NOMO-1 treated with dmso at 0.1 percent for 144 hours (cell line): ENCODE data around the gene LRRC8A.
"Not testable (repeated sequence)": the region's sequence is repeated elsewhere in the genome, so short reads cannot be mapped to it uniquely, and the experiment has no call there.

ENCODE experiments used
- DNase-seq: peaks from one replicate; lab custom pipeline; 2025; ENCODE audit not compliant: unreplicated experiment; lab: John Stamatoyannopoulos, UW

The LRRC8A gene

DNA sequence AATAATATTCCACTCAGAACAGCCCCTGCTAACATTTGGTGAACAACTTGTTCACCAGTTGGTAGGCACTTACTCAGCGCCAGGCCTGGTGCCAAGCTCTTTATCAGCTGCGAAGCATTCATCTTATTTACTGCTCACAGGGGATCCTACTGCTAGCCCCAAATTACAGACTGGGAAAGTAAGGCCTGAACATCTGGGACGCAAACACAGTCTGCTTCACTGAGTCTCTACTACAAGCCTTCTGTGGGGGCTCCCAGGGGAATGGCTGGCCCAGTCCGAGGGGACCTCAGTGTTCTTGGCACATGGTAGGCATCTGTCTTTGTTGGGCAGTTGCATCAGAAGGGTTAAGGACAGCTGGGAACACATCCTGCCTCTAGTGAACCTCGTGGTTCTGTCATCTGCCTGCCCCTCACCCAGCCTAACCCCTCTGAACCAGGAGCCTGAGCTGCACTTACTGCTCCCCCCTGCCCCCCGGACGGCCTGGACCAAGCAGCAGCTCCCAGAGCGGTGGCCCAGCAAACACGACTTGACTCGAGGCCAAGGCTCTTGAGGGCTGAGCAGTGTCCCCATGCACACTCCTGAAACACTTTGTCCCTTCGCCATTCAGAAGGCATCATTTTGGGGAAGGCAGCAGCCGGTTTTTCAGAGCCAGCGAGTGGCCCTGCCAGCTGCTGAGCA lies 38.6 kb downstream of the LRRC8A start, which contains the start of gene PHYHD1:
TSS of gene PHYHD1 (plus strand) at position 602 of the 678 bp plus-strand sequence. CDS start 1,342 bp downstream, outside the sequence.
- DNase-seq, result no peak

DNA sequence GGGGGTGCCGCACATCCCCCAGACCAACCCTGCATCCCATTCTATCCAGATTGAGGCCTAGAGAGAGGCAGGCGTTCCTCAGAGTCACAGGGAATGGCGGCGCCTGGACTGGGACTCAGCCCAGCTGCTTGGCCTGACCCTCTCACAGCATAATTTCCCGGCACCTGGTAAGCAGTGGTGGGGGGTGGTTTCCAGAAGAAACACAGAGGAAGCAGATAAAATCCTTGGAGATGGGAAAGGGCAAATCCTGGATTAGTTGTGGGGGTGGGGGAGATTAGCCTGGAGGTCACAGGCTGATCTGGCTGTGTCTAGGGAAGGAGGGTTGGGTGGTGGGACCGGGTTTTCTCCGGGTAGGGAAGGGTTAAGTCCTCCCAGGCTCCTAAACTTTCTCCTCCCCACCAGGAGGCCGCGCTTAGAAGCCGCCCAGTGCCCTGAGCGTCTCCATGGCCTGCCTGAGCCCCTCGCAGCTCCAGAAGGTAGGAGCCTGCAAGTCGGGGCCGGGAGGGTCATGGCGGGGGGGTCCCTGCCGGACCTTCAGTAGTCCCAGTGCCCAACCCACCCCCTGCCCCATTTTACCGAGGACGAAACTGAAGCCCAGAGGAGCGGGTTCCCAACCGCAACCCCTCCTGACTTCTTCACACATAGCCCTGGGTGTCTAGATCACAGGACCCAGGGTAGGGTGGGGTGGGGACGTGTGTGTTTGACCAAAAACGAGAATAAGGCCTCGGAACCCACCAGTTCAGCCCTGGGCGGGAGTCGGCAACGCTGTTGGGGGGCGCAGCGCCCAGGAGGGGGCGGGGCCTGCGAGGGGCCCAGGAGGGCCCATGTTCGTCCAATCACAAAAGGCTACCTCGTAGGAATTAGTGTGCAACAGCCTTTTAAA lies 40.2 kb downstream of the LRRC8A start:
- no peak for DNase-seq

DNA sequence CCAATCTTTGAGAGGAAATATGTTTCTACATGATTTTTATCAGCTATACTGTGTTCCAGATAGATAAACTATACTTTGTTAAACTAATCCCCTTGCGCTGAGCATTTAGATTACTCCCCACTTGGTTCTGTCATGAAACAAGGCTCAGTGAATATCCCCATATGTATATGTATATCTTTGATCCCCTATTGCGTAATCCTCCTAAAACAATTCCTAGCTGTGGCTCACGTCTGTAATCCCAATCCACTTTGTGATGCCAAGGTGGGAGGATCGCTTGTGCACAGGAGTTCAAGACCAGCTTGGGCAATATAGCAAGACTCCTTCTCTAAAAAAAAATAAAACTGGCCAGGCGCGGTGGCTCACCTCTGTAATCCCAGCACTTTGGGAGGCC lies 41.6 kb downstream of the LRRC8A start:
- no peak for DNase-seq

DNA sequence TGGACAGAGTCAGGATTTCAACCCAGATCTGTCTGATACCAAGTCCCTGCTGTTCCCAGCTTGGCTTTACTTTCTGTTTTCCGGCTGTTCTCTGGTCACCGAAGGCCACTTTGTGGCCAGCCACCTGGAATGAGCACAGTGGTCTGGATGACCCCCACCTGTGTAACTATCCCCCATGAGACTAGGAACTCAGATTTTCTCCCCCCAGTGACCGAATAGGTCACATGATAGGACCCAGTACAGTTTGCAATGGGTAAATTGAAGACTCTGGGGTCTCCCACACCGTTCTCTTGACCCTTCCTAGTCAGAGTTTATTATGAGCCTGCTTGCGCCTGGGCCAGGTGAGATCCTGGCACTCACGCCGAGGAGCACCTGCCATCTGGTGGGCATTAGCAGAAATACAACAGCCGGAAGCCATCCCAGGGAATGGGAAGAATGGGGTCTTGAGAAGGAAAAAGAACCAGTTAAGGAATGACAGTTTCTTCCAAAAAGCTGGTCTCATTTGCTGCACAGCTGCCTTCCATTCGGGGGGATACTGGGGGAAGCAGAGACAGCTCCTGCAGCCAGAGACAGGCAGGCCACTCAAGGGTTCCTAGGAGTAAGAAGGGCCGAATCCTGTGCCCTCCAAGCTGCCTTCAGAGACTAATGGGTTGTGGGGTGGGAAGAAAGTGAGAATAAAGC lies 45.9 kb downstream of the LRRC8A start:
- DNase-seq, result no peak

DNA sequence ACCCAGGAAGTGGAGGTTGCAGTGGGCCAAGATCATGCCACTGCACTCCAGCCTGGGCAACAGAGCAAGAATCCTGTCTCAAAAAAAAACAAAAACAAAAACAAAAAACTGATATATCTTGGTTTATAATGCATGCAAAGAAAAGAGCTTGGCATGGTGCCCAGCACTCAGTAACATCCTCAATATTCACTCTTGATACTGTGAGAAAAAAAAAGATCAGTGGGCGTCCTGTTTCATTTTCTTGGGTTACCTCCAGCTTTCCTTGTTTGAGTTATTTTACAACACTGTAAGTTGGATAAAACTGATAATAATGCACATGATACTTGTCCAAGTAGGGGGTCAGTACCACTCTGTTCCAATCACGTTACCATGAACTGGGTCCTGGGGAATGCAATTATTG lies 46.7 kb downstream of the LRRC8A start:
- no peak for DNase-seq

DNA sequence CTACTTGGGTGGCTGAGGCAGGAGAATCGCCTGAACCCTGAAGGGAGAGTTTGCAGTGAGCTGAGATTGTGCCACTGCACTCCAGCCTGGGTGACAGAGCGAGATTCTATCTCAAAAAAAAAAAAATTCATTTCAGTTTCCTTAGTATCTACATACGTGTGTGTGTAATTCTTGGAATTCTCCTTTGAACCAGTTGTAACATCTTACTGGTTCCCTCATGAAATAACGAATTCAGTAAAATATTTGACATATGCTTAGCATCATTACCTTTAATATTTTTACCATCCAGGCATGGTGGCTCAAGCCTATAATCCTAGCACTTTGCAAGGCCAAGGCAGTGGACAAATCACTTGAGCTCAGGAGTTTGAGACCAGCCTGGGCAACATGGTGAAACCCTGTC lies 47.6 kb downstream of the LRRC8A start:
- no peak for DNase-seq

GRCh38 chr9:128933731-128934130 lies 51.8 kb downstream of the LRRC8A start:
- DNase-seq, result no peak

GRCh38 chr9:128936171-128936865 lies 54.4 kb downstream of the LRRC8A start:
- DNase-seq, result no peak

GRCh38 chr9:128937310-128938165 lies 55.6 kb downstream of the LRRC8A start:
- no peak for DNase-seq

DNA sequence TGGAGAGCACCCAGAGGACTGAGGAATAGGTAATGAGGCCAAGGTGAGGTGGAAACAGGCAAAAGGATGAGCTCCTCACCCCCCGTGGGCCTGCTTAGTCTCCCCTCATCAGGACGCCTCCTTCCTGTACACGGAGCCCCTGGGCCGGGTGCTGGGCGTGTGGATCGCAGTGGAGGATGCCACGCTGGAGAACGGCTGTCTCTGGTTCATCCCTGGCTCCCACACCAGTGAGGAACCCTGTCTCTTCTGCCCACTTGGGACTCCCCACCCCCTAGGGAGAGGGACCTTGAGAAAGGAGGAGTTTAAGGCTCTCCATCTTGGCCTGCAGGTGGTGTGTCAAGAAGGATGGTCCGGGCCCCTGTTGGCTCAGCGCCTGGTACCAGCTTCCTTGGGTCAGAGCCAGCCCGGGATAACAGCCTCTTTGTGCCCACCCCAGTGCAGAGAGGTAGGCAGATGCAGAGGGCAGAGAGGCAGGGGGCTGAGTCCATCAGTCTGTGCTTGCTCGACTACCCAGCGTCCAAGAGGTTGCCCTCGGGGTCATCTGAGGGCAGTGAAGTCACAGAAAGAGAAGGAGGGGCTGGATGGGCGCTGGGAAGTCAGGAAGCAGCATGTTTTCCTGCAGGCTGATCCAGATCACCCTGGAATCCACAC lies 58.5 kb downstream of the LRRC8A start:
- DNase-seq, result no peak

- no peak for DNase-seq
Observed at GRCh38 chr9:128940946-128941755, 59.2 kb downstream of the LRRC8A start.

GRCh38 chr9:128943832-128944620 lies 62.1 kb downstream of the LRRC8A start:
- no peak for DNase-seq

DNA sequence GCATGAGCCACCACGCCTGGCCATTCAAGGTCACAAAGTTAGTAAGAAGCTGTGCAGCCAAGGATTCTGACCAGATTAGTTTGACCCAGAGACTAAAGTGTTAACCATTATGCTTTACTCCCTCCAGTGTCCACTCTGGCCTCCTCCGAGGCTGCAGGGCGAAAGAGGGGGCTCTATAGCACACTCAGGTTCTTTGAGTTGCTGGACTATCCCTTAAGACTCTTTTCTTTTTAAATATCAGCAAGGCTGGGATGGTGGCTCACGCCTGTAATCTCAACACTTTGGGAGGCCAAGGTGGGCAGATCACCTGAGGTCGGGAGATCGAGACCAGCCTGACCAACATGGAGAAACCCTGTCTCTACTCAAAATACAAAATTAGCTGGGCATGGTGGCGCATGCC lies 63.0 kb downstream of the LRRC8A start:
- DNase-seq, result not testable (repeated sequence)

DNA sequence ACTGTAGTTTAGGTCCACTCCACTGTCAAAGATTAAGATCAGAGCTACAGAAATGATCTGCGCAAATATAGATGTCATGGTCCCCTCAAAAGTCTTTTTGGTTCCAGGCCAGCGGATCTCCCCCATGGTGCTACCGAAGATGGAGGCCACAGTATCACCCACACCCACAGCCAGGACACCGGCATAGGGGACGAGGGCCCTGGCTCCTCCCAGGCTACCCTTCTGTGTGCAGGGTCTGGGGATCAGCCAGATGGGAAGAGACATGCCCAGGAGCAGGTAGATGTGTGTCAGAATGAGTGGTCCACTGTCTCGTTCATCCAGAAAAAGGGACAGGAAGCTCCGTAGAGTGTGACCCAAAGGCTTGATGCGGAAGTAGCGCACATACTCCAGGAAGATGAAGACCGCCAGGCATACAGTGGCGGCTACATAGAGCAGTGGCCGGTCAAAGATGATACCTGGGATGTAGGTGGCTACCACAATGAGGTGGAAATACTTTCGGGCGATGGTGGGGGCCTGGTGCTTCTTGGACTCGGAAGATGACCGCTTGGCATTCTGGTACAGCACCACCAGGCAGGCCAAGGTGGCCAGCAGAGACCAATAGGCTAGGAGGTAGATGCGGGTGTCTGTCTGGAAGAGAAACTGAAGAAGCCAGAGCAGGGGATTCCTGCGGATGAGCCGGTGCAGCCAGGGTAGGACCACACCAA lies 64.0 kb downstream of the LRRC8A start:
- no peak for DNase-seq

DNA sequence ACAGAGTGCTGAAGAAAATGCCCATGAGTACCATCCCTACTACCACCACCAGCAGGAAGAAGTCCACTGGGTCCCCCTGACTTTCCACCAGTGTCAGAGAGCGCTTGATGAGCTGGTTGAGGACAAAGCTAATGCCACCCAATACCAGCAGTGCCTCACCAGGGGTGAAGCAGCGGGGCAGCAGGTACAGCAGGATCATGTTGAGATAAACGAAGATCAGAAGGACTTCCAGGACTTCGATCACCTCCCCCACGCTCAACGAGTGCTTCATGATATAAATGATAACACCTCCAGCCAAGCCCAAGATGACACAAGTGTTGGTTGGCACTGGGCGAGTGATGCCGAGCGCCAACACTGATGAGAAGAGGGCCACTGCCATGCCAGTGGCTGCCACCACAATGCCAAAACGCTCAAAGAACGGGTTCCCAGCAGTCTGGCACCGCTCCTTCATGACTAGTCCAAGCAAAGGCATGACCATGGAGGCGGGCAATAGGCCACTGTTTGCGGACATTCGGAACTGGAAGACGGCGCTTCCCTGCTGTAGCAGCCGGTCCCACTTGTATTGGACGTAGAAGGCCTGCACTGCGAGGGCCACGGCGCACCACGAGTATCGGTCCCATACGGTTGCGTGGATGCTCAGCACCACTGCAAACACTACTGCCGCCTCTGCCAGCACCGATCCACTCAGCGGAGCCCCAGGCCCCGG lies 64.8 kb downstream of the LRRC8A start:
- DNase-seq, result no peak

- no peak for DNase-seq
Observed at GRCh38 chr9:128947277-128947526, 65.3 kb downstream of the LRRC8A start.
